Naive thymus-derived CD8-positive, alpha-beta T cell (primary cell): ENCODE data around the gene ZNF783. TPM values are rescaled to one million over a fixed set of nuclear protein-coding genes. Genes with fewer than 3 reads are reported as not detected.
A peak's percentile ranks its signal among the peaks of the same experiment; 100 is the strongest.

Experiments used
- ATAC-seq, 2 donors: fragments of 150-1000 bp; cut with Tn5 transposase in 1 of 2; sonication (Bioruptor Pico), chemical (Tn5 transposase) in 1 of 2; 1 replicate in 1 of 2; 2 replicates in 1 of 2; pipeline ENCODE4 v1.10.0; 2021; ENCODE audit warnings: mild to moderate bottlenecking in 2 of 2, moderate library complexity in 2 of 2
- POLR2A ChIA-PET: fragments of 350-600 bp; sonication (Branson Sonifier 250); formaldehyde crosslinking; loops from one replicate; lab custom pipeline; 2021; ENCODE audit warnings: antibody characterized with exemption; lab: Charles Lee
- DNase-seq, 10 donors: peaks; one replicate each; pipeline versions ENCODE4 v3.0.0 to v3.0.0-alpha.2; 2020 to 2022
- H3K27ac Mint-ChIP-seq, 10 donors: one replicate each; pipeline ENCODE4 v1.8.0; 2020 to 2022; ENCODE audit warnings: mild to moderate bottlenecking in 10 of 10, mixed read lengths in 10 of 10, moderate library complexity in 4 of 10, inconsistent platforms in 1 of 10
- H3K27me3 Mint-ChIP-seq, 5 donors: one replicate each; pipeline ENCODE4 v1.8.0; 2021 to 2022; ENCODE audit warnings: mixed read lengths in 5 of 5
- H3K36me3 Mint-ChIP-seq, 3 donors: one replicate each; pipeline ENCODE4 v1.8.0; 2020 to 2022; ENCODE audit warnings: mixed read lengths in 3 of 3, mild to moderate bottlenecking in 2 of 3, inconsistent platforms in 1 of 3
- H3K4me1 Mint-ChIP-seq, 4 donors: one replicate each; pipeline ENCODE4 v1.8.0; 2021 to 2022; ENCODE audit warnings: mixed read lengths in 4 of 4
- H3K4me3 Mint-ChIP-seq, 10 donors: one replicate each; pipeline ENCODE4 v1.8.0; 2020 to 2022; ENCODE audit warnings: mild to moderate bottlenecking in 10 of 10, mixed read lengths in 10 of 10, moderate library complexity in 6 of 10, inconsistent platforms in 1 of 10
- H3K9me3 Mint-ChIP-seq, 9 donors: one replicate each; pipeline ENCODE4 v1.8.0; 2020 to 2022; ENCODE audit warnings: mixed read lengths in 9 of 9, mild to moderate bottlenecking in 3 of 9, inconsistent platforms in 1 of 9, moderate library complexity in 1 of 9
- polyA plus RNA-seq, 3 donors: library from polyadenylated mRNA; unstranded; fragments of 300-500 nt; fragmentation: Illumina TruSeq; gene quantifications; one replicate each; pipeline ENCODE4 v1.2.3, GENCODE V29; 2021
- total RNA-seq, 8 experiments: library from RNA in 2 of 8; stranded (reverse) in 2 of 8; gene quantifications; one replicate each; pipeline ENCODE4 v1.2.3 and lab custom pipeline; 2021 to 2026

ZNF783 gene
- total RNA-seq (10 to 100 TPM; 45.2 to 46.0 TPM), polyA plus RNA-seq (1 to 10 TPM; 3.6 to 9.0 (median 6.3) TPM), total RNA-seq (lab: John Stamatoyannopoulos, UW) (49.8 to 98.7 (median 88.6) reads per million in 6 experiments)

DNA sequence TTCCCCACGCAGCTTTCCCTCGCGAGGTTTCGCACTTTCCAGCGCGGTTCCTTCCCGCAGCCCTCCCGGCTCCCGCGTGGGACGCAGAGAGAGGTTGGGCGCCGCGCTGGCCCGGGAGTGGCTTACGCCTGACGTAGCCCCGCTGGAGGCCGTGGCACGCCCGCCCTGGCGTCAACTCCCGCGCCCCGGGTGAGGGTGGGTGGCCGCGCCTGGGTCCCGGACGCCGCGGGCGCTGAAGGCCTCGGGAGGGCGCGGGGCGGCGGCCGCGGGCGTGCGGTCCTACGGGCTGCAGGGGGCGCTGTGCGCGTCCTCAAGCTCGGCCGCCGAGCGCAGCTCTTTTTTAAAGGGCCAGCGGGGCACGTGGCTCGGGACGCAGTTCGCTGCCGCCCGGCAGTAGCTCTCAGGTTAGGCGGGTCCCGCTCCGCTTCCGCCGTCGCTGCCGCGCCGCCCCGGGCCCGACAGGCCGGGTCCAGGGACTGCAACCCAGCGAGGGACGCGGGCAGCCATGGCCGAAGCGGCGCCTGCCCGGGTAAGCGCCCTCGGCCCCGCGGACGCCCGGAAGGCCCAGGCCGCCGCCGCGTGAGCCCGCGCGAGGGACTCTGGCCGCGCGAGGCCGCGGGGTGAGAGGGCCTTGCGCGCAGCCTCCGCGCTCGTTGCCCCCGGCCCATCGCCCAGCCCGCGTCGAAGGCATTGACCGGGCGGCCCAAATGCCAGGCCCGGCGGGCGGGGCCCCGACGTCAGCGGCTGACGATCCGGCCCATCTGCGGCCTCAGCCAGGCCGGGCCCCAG is at the start of gene ZNF783:
TSS of gene ZNF783 (plus strand) at position 368 of the 789 bp plus-strand sequence. CDS start at position 506, 138 bp downstream.
- peaks cover 0 to 26% (median 2%) of the 10 kb centered on the region in 3 donors for H3K36me3 Mint-ChIP-seq
- POLR2A ChIA-PET, result interaction anchor here (0.6 to 3.3 kb wide), 14 partner anchors 16 to 1616 kb away, joined by 3 to 75 read pairs (median 5); partner anchors contain the start of genes ZNF212, ZNF398, ZNF425 and ZNF777
- no peaks in the 10 kb centered on the region for H3K27me3 Mint-ChIP-seq
- DNase-seq (peak; percentile 78 to 90 (median 84)), ATAC-seq (peak; percentile 92 to 94)
- no peaks in the 10 kb centered on the region for H3K9me3 Mint-ChIP-seq
- H3K27ac Mint-ChIP-seq, result peak within 1 kb of the TSS; percentile 83 to 95 (median 92)
- H3K4me3 Mint-ChIP-seq, result peak within 1 kb of the TSS; percentile 82 to 92 (median 86)
- peaks cover 21 to 42% (median 34%) of the 10 kb centered on the region in 4 donors for H3K4me1 Mint-ChIP-seq

DNA sequence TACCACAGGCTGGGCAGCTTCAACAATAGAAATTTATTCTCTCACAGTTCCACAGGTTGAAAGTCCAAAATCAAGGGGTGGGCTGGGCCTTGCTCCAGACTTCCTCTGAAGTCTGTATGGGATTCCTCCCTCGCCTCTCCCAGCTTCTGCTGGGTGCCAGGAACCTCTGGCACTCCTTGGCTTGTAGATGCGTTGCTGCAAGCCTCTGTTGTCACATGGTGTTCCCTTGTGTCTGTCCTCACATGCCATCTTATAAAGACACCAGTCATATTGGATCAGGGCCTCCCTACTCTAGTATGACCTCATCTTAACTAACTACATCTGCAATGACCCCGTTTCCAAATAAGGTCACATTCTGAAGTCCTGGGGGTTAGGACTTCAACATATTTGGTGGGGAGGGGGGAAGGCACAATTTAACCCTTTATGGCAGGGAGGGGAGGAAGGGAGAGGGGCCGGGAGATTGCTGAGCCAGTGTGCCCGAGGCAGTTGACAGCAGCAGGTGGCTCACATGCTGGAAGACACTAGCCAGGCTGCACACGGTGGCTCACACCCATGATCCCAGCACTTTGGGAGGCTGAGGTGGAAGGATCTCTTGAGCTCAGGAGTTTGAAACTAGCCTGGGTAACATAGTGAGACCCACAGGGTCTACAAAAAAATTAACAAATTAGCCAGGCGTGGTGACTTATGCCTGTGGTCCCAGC is 47.8 kb upstream of the ZNF783 start:
- Mint-ChIP-seq H3K4me1 (peaks cover 0 to 7% (median 5%) of the 10 kb centered on the region in 4 donors), H3K27ac (peak overlapping the region in 2 of 10 donors; percentile 24 to 38), H3K9me3 (no peaks in the 10 kb centered on the region), H3K27me3 (no peaks in the 10 kb centered on the region), H3K36me3 (peaks cover 0 to 92% (median 15%) of the 10 kb centered on the region in 3 donors), H3K4me3 (peak overlapping the region in 1 of 10 donors; percentile 29)
- DNase-seq, result no peak
- ATAC-seq, result no peak
- POLR2A ChIA-PET, result no interaction called here

DNA sequence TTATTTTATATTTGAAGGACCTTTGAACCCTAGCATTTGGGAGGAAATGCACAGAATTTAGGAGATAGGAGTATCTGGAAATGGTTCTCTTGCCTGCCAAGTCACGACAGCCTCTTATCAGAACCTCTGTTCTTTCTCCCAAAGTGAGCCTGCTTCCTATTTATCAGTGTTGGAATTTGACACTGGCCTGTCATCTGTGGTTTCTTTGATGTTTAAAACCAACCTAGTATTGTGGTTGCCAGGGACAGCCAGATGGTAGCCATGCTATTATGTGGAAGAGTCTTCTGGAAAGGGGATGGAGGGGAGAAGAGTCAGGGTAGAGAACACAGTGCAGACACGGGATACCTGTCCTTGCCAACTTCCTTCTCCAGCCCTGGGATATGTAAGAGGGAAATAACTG is 45.6 kb upstream of the ZNF783 start:
- DNase-seq, result no peak
- Mint-ChIP-seq H3K27ac (no peak overlapping the region), H3K9me3 (no peaks in the 10 kb centered on the region), H3K36me3 (peaks cover 0 to 88% (median 12%) of the 10 kb centered on the region in 3 donors), H3K4me3 (no peak overlapping the region), H3K27me3 (no peaks in the 10 kb centered on the region), H3K4me1 (peaks cover 0 to 4% (median 0%) of the 10 kb centered on the region in 4 donors)
- no peak for ATAC-seq
- POLR2A ChIA-PET, result no interaction called here

DNA sequence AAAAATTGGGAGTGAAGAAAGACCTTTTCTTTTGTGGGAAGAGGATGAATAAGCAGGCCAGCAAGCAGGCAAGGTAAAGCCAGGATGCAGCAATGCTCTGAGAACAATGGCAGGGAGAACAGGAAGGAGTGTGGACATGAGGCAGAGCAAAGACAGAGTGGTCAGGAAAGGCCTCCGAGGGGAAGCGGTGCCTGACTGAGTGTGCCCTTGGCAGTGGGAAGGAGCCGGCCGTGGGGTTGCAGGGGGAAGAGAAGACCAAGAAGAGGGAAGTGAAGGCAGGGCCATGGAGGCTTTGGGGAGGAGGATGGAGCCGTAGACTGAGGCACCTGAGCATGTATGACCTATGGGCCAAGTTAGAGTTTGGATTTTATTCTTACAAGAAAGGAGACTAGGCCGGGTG is 44.4 kb upstream of the ZNF783 start:
- Mint-ChIP-seq H3K27ac (peak overlapping the region in 3 of 10 donors; percentile 56 to 60 (median 58)), H3K27me3 (no peaks in the 10 kb centered on the region), H3K36me3 (peaks cover 0 to 85% (median 12%) of the 10 kb centered on the region in 3 donors), H3K9me3 (no peaks in the 10 kb centered on the region), H3K4me1 (peaks cover 0 to 4% (median 0%) of the 10 kb centered on the region in 4 donors), H3K4me3 (no peak overlapping the region)
- DNase-seq (no peak), ATAC-seq (no peak)
- POLR2A ChIA-PET, result no interaction called here

DNA sequence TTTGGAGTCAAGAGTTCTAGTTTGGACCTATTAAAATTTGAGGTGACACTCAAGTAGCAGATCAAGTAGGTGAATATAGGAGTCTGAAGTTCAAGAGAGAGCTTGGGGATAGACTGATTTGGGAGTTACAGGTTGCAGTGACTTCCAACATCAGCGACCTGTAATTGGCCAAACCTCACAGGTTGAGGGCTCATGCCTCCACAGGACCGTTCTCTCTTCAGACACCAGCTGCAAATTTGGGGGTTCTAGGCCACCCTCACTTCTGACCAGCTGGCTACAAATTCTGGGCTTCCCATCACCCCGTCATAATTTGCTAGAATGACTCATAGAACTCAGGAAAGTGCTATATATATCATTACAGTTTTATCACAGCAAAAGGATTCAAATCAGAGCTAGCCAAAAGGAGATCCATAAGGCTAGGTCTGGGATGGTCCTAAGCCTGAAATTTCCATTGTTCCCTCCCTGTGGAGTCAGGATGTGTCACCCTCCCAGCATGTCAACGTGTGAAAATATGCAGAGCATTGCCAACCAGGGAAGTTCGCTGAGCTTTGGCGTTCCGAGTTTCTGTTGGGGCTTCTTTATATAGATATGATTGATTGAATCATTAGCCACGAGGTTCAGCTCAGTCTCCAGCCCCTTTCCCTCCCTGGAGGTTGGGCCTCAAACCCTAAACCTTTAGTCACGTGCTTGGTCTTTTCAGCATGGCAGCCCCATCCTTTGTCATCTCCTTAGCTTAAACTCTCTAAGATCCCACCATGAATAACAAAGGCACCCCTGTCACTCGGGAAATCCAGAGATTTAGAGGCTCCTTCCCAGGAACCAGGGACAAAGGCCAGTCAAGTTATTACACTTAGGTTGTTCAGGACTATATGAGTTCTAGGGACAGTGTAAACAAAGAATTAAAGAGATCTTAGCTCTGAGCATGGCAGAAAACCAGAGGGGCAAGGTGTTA is 43.3 kb upstream of the ZNF783 start:
- peaks cover 0 to 4% (median 0%) of the 10 kb centered on the region in 4 donors for H3K4me1 Mint-ChIP-seq
- peaks cover 0 to 75% (median 12%) of the 10 kb centered on the region in 3 donors for H3K36me3 Mint-ChIP-seq
- H3K27me3 Mint-ChIP-seq, result no peaks in the 10 kb centered on the region
- no peak overlapping the region for H3K4me3 Mint-ChIP-seq
- peak overlapping the region in 5 of 10 donors; percentile 15 to 89 (median 58) for H3K27ac Mint-ChIP-seq
- no peak for ATAC-seq
- DNase-seq, result no peak
- POLR2A ChIA-PET, result no interaction called here
- no peaks in the 10 kb centered on the region for H3K9me3 Mint-ChIP-seq

GRCh38 chr7:149220534-149220933 is 41.5 kb upstream of the ZNF783 start:
- DNase-seq (no peak), ATAC-seq (no peak)
- Mint-ChIP-seq H3K4me1 (peaks cover 0 to 4% (median 0%) of the 10 kb centered on the region in 4 donors), H3K9me3 (peaks cover 0 to 7% (median 0%) of the 10 kb centered on the region in 9 donors), H3K36me3 (peaks cover 0 to 65% (median 15%) of the 10 kb centered on the region in 3 donors), H3K27me3 (no peaks in the 10 kb centered on the region), H3K27ac (no peak overlapping the region), H3K4me3 (no peak overlapping the region)
- POLR2A ChIA-PET, result no interaction called here

DNA sequence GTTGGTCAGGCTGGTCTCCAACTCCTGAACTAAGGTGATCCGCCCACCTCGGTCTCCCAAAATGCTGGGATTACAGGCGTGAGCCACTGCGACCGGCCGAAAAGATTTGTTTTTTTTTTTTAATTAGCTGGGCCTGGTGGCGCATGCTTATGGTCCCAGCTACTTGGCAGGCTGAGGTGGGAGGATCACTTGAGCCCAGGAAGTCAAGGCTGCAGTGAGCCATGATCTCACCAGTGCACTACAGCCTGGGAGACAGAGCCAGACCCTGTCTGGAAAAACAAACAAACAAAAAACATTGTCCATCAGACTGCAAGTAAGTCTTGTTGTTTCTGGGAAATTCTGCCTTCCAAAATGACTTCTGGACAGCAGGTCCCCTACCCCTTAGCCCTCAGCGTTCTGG is 38.8 kb upstream of the ZNF783 start:
- ATAC-seq (no peak), DNase-seq (no peak)
- POLR2A ChIA-PET, result no interaction called here
- Mint-ChIP-seq H3K9me3 (peaks cover 0 to 9% (median 0%) of the 10 kb centered on the region in 9 donors), H3K27ac (no peak overlapping the region), H3K27me3 (no peaks in the 10 kb centered on the region), H3K4me3 (no peak overlapping the region), H3K4me1 (peaks cover 0 to 5% (median 0%) of the 10 kb centered on the region in 4 donors), H3K36me3 (peaks cover 0 to 46% (median 19%) of the 10 kb centered on the region in 3 donors)

- no peaks in the 10 kb centered on the region for H3K27me3 Mint-ChIP-seq
- no peak overlapping the region for H3K27ac Mint-ChIP-seq
- ATAC-seq, result no peak
- H3K36me3 Mint-ChIP-seq, result peaks cover 0 to 42% (median 19%) of the 10 kb centered on the region in 3 donors
- peaks cover 0 to 5% (median 0%) of the 10 kb centered on the region in 4 donors for H3K4me1 Mint-ChIP-seq
- no peak overlapping the region for H3K4me3 Mint-ChIP-seq
- POLR2A ChIA-PET, result no interaction called here
- peaks cover 0 to 9% (median 0%) of the 10 kb centered on the region in 9 donors for H3K9me3 Mint-ChIP-seq
- no peak for DNase-seq
Observed at GRCh38 chr7:149223761-149224160, 38.2 kb upstream of the ZNF783 start.

- H3K27ac Mint-ChIP-seq, result no peak overlapping the region
- POLR2A ChIA-PET, result interaction anchor here (1.0 kb wide), 1 partner anchor 39 kb away, joined by 4 read pairs; no protein-coding TSS in a partner anchor
- ATAC-seq (no peak), DNase-seq (no peak)
- H3K4me1 Mint-ChIP-seq, result peaks cover 0 to 4% (median 1%) of the 10 kb centered on the region in 4 donors
- H3K9me3 Mint-ChIP-seq, result peaks cover 0 to 9% (median 0%) of the 10 kb centered on the region in 9 donors
- H3K4me3 Mint-ChIP-seq, result no peak overlapping the region
- H3K36me3 Mint-ChIP-seq, result peaks cover 0 to 38% (median 14%) of the 10 kb centered on the region in 3 donors
- no peaks in the 10 kb centered on the region for H3K27me3 Mint-ChIP-seq
Observed at GRCh38 chr7:149224352-149224751, 37.6 kb upstream of the ZNF783 start.

GRCh38 chr7:149225106-149225505 is 36.9 kb upstream of the ZNF783 start:
- POLR2A ChIA-PET, result interaction anchor here (1.0 kb wide), 1 partner anchor 38 kb away, joined by 4 read pairs; no protein-coding TSS in a partner anchor
- H3K4me3 Mint-ChIP-seq, result no peak overlapping the region
- H3K4me1 Mint-ChIP-seq, result peaks cover 0 to 8% (median 5%) of the 10 kb centered on the region in 4 donors
- no peaks in the 10 kb centered on the region for H3K27me3 Mint-ChIP-seq
- no peak for DNase-seq
- H3K36me3 Mint-ChIP-seq, result peaks cover 0 to 30% (median 13%) of the 10 kb centered on the region in 3 donors
- no peak overlapping the region for H3K27ac Mint-ChIP-seq
- ATAC-seq, result no peak
- peaks cover 0 to 9% (median 0%) of the 10 kb centered on the region in 9 donors for H3K9me3 Mint-ChIP-seq

GRCh38 chr7:149225656-149226055 is 36.3 kb upstream of the ZNF783 start:
- Mint-ChIP-seq H3K27me3 (no peaks in the 10 kb centered on the region), H3K36me3 (peaks cover 0 to 27% (median 13%) of the 10 kb centered on the region in 3 donors), H3K27ac (no peak overlapping the region), H3K4me1 (peaks cover 0 to 8% (median 5%) of the 10 kb centered on the region in 4 donors), H3K4me3 (no peak overlapping the region), H3K9me3 (peaks cover 0 to 9% (median 0%) of the 10 kb centered on the region in 9 donors)
- ATAC-seq, result no peak
- POLR2A ChIA-PET, result no interaction called here
- DNase-seq, result no peak
